HEK293 (cell line): ENCODE results near the gene TAC4.

Experiments
- CTCF ChIA-PET: fragments of 350-600 bp; formaldehyde crosslinking; extraction: SDS; loops from one replicate; lab custom pipeline; 2021; ENCODE audit warnings: antibody characterized with exemption; lab: Yijun Ruan, JAX
- POLR2A ChIA-PET: fragments of 300-600 bp; formaldehyde crosslinking; extraction: SDS; loops from one replicate; lab custom pipeline; 2020; ENCODE audit warnings: antibody characterized with exemption, inconsistent platforms; lab: Yijun Ruan, JAX
- H3K27ac ChIP-seq: fragments of 200-500 bp; sonication (Bioruptor generic); 2 replicates; pipeline ENCODE4 v1.5.1; 2014; ENCODE audit warnings: low read depth, low read length, control low read depth, inconsistent platforms; ENCODE audit errors: extremely low read depth
- H3K36me3 ChIP-seq, 2 experiments: fragments of 200-500 bp in 1 of 2; sonication (Bioruptor generic) in 1 of 2; 1 replicate in 1 of 2; 2 replicates in 1 of 2; pipeline ENCODE4 v1.5.1; 2014 to 2017; ENCODE audit warnings: inconsistent platforms in 2 of 2, low read length in 2 of 2; ENCODE audit not compliant: control insufficient read depth in 2 of 2, insufficient read depth in 1 of 2
- H3K4me1 ChIP-seq: fragments of 200-500 bp; sonication (Bioruptor generic); 2 replicates; pipeline ENCODE4 v1.5.1; 2014; ENCODE audit warnings: mild to moderate bottlenecking, low read length, inconsistent platforms; ENCODE audit not compliant: control insufficient read depth, insufficient read depth
- H3K4me3 ChIP-seq: 2 replicates; pipeline ENCODE4 v1.5.1; 2011; ENCODE audit warnings: low read depth, mild to moderate bottlenecking, control low read depth, low read length, moderate library complexity
- H3K9me3 ChIP-seq: fragments of 200-500 bp; sonication (Bioruptor generic); 2 replicates; pipeline ENCODE4 v1.5.1; 2014; ENCODE audit warnings: low read depth, low read length, inconsistent platforms; ENCODE audit not compliant: control insufficient read depth, insufficient read depth
- BCL11A ChIP-seq: fragments of 450-650 bp; formaldehyde crosslinking; IDR thresholded peaks from 2 replicates; pipeline ENCODE4 v1.5.1; 2016; ENCODE audit warnings: low read depth, missing biosample characterization, missing genetic modification characterization
- GLI4 ChIP-seq: fragments of 450-650 bp; formaldehyde crosslinking; IDR thresholded peaks from 2 replicates; pipeline ENCODE4 v1.5.1; 2016; ENCODE audit warnings: missing biosample characterization, missing genetic modification characterization
- KLF1 ChIP-seq: fragments of 450-650 bp; formaldehyde crosslinking; IDR thresholded peaks from 2 replicates; pipeline ENCODE4 v1.5.1; 2016; ENCODE audit warnings: missing biosample characterization, missing genetic modification characterization
- MEIS1 ChIP-seq: sonication (generic); formaldehyde crosslinking; IDR thresholded peaks from 2 replicates; pipeline ENCODE4 v1.8.1; 2022; ENCODE audit warnings: missing genetic modification reagents, mild to moderate bottlenecking, borderline replicate concordance
- PRDM4 ChIP-seq: fragments of 450-650 bp; formaldehyde crosslinking; IDR thresholded peaks from 2 replicates; pipeline ENCODE4 v1.5.1; 2017; ENCODE audit warnings: missing biosample characterization, missing genetic modification characterization
- ZNF148 ChIP-seq: fragments of 450-650 bp; formaldehyde crosslinking; IDR thresholded peaks from 2 replicates; pipeline ENCODE4 v1.5.0; 2017; ENCODE audit warnings: missing biosample characterization, missing genetic modification characterization, borderline replicate concordance
- ZNF202 ChIP-seq: fragments of 450-650 bp; formaldehyde crosslinking; IDR thresholded peaks from 2 replicates; pipeline ENCODE4 v1.5.1; 2016; ENCODE audit warnings: missing biosample characterization, missing genetic modification characterization, borderline replicate concordance
- ZNF214 ChIP-seq: fragments of 450-650 bp; formaldehyde crosslinking; IDR thresholded peaks from 2 replicates; pipeline ENCODE4 v1.5.1; 2017; ENCODE audit warnings: missing biosample characterization, mild to moderate bottlenecking, missing genetic modification characterization, borderline replicate concordance
- ZNF23 ChIP-seq: fragments of 450-650 bp; formaldehyde crosslinking; IDR thresholded peaks from 2 replicates; pipeline ENCODE4 v1.5.1; 2016; ENCODE audit warnings: missing biosample characterization, missing genetic modification characterization, borderline replicate concordance
- ZNF266 ChIP-seq: fragments of 450-650 bp; formaldehyde crosslinking; IDR thresholded peaks from 2 replicates; pipeline ENCODE4 v1.5.1; 2016; ENCODE audit warnings: missing biosample characterization, missing genetic modification characterization, low read depth
- ZNF311 ChIP-seq: fragments of 450-650 bp; formaldehyde crosslinking; IDR thresholded peaks from 2 replicates; pipeline ENCODE4 v1.5.1; 2017; ENCODE audit warnings: missing biosample characterization, missing genetic modification characterization, borderline replicate concordance
- ZNF366 ChIP-seq: fragments of 450-650 bp; formaldehyde crosslinking; conservative IDR thresholded peaks from 2 replicates; pipeline ENCODE4 v1.5.1; 2016; ENCODE audit warnings: missing biosample characterization, missing genetic modification characterization
- ZNF404 ChIP-seq: fragments of 450-650 bp; formaldehyde crosslinking; IDR thresholded peaks from 2 replicates; pipeline ENCODE4 v1.5.1; 2017; ENCODE audit warnings: missing biosample characterization, missing genetic modification characterization
- ZNF513 ChIP-seq: fragments of 450-650 bp; IDR thresholded peaks from 2 replicates; pipeline ENCODE4 v1.5.1; 2018; ENCODE audit warnings: missing biosample characterization, missing genetic modification characterization
- ZNF555 ChIP-seq: fragments of 450-650 bp; formaldehyde crosslinking; conservative IDR thresholded peaks from 2 replicates; pipeline ENCODE4 v1.5.1; 2017; ENCODE audit warnings: missing biosample characterization, mild to moderate bottlenecking, missing genetic modification characterization, inconsistent platforms
- ZNF580 ChIP-seq: fragments of 450-650 bp; formaldehyde crosslinking; IDR thresholded peaks from 2 replicates; pipeline ENCODE4 v1.5.1; 2016; ENCODE audit warnings: missing biosample characterization, missing genetic modification characterization
- ZNF623 ChIP-seq: fragments of 450-650 bp; formaldehyde crosslinking; IDR thresholded peaks from 2 replicates; pipeline ENCODE4 v1.5.1; 2016; ENCODE audit warnings: missing biosample characterization, missing genetic modification characterization
- ZNF776 ChIP-seq: fragments of 450-650 bp; formaldehyde crosslinking; IDR thresholded peaks from 2 replicates; pipeline ENCODE4 v1.5.0; 2017; ENCODE audit warnings: missing biosample characterization, missing genetic modification characterization, borderline replicate concordance
- ZXDB ChIP-seq: fragments of 450-650 bp; formaldehyde crosslinking; IDR thresholded peaks from 2 replicates; pipeline ENCODE4 v1.5.1; 2016; ENCODE audit warnings: missing biosample characterization, missing genetic modification characterization
- TF ChIP-seq, protein P1 (sequence below): fragments of 450-650 bp; formaldehyde crosslinking; optimal IDR thresholded peaks from 2 replicates; pipeline ENCODE3; 2016; ENCODE audit warnings: missing biosample characterization, mild to moderate bottlenecking, missing genetic modification characterization
- TF ChIP-seq, protein P2 (sequence below): fragments of 450-650 bp; formaldehyde crosslinking; IDR thresholded peaks from 2 replicates; pipeline ENCODE4 v1.5.1; 2017; ENCODE audit warnings: missing biosample characterization, missing genetic modification characterization

Gene TAC4

GRCh38 chr17:49871211-49871610 lies 23.3 kb upstream of the TAC4 start:
- TF ChIP-seq ZNF513 (tag by site-specific recombination) (no peak), ZNF148 (no peak), ZNF623 (tag by site-specific recombination) (no peak), BCL11A (tag by site-specific recombination) (no peak), ZNF214 (no peak), ZNF580 (tag by site-specific recombination) (no peak), GLI4 (no peak), ZNF776 (tag by site-specific recombination) (no peak), ZXDB (tag by site-specific recombination) (no peak), ZNF202 (tag by site-specific recombination) (no peak), MEIS1 (no peak), ZNF266 (tag by site-specific recombination) (no peak), ZNF23 (tag by site-specific recombination) (no peak)
- TF ChIP-seq, protein P1, sequence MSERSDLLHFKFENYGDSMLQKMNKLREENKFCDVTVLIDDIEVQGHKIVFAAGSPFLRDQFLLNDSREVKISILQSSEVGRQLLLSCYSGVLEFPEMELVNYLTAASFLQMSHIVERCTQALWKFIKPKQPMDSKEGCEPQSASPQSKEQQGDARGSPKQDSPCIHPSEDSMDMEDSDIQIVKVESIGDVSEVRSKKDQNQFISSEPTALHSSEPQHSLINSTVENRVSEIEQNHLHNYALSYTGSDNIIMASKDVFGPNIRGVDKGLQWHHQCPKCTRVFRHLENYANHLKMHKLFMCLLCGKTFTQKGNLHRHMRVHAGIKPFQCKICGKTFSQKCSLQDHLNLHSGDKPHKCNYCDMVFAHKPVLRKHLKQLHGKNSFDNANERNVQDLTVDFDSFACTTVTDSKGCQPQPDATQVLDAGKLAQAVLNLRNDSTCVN (tag by site-specific recombination) = no peak
- Histone ChIP-seq H3K27ac (no peak overlapping the region), H3K9me3 (no peaks in the 10 kb centered on the region), H3K4me1 (no peaks in the 10 kb centered on the region), H3K36me3 (no peaks in the 10 kb centered on the region), H3K4me3 (no peak overlapping the region)
- CTCF ChIA-PET = interaction anchor here (0.6 to 2.6 kb wide), 5 partner anchors 65 to 404 kb away, joined by 5 to 17 read pairs (median 6); no protein-coding TSS in a partner anchor
- POLR2A ChIA-PET = no interaction called here

DNA sequence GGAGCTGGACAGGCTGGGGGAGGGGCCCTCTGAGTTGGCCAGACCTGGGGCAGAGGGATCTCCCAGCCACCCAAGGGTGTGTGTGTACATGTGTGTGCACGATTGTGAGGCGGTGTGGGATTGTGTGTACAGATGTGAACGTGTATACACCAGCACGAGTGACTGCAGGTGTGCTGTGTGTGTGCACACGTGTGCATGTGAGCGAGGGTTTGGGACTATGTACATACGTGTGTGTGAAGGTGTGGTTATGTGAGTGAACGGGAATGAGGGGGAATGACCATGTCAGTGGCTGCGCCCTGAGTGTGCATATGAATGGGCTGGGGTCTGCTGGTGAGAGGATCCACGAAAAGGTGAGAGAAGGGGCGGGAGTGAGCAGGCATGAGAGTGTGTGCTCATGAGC lies 22.4 kb upstream of the TAC4 start:
- Histone ChIP-seq H3K9me3 (no peaks in the 10 kb centered on the region), H3K4me3 (no peak overlapping the region), H3K27ac (no peak overlapping the region), H3K4me1 (no peaks in the 10 kb centered on the region), H3K36me3 (no peaks in the 10 kb centered on the region)
- CTCF ChIA-PET = interaction anchor here (2.6 kb wide), 1 partner anchor 127 kb away, joined by 17 read pairs; no protein-coding TSS in a partner anchor
- TF ChIP-seq, protein P2, sequence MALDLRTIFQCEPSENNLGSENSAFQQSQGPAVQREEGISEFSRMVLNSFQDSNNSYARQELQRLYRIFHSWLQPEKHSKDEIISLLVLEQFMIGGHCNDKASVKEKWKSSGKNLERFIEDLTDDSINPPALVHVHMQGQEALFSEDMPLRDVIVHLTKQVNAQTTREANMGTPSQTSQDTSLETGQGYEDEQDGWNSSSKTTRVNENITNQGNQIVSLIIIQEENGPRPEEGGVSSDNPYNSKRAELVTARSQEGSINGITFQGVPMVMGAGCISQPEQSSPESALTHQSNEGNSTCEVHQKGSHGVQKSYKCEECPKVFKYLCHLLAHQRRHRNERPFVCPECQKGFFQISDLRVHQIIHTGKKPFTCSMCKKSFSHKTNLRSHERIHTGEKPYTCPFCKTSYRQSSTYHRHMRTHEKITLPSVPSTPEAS (tag by site-specific recombination) = peak; percentile 61; the same call in 1 of the 2 replicates
- no peak for TF ChIP-seq BCL11A (tag by site-specific recombination)
- POLR2A ChIA-PET = no interaction called here

- Histone ChIP-seq H3K4me1 (no peaks in the 10 kb centered on the region), H3K36me3 (no peaks in the 10 kb centered on the region), H3K27ac (no peak overlapping the region), H3K4me3 (no peak overlapping the region), H3K9me3 (no peaks in the 10 kb centered on the region)
- ChIA-PET POLR2A (no interaction called here), CTCF (interaction anchor here (17.9 kb wide), 1 partner anchor 130 kb away, joined by 526 read pairs; the partner anchor contains the start of gene DLX3)
- TF ChIP-seq KLF1 (tag by site-specific recombination) = no peak
- no peak for TF ChIP-seq PRDM4 (tag by site-specific recombination)
- TF ChIP-seq ZNF366 (tag by site-specific recombination) = peak; percentile 32; the same call in 1 of the 2 replicates
- TF ChIP-seq ZNF311 (tag by site-specific recombination) = no peak
- TF ChIP-seq ZNF404 (tag by site-specific recombination) = no peak
- no peak for TF ChIP-seq ZNF555 (tag by site-specific recombination)
Observed at GRCh38 chr17:49869038-49869374, 21.1 kb upstream of the TAC4 start.
